ENCODE results near the gene ITPR2.
"Not testable (repeated sequence)": the region's sequence is repeated elsewhere in the genome, so short reads cannot be mapped to it uniquely, and the experiment has no call there.

Gene ITPR2

DNA sequence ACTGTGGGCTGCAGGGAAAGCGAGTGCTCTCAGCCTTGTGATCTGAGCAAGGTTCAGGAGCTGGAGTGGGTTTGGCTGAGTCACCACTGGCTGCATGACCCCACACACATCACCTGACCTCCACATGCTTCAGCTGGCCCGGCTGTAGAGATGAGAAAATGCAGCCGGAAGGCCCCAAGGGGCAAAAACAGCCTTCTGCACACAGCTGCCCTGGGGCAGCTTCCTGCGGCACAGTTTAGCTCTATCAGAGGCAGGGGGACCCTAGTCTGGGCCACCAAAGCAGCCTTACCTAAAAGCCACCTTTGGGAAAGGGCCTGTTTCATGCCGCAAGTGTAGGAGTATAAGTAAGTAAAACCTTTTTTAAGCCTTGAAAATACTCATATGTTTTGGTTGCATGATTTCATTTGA, 514.3 kb downstream of the ITPR2 start:
- DNase-seq (ENCODE audit: low read depth in 2 of 3, low spot score in 2 of 3): no peak

DNA sequence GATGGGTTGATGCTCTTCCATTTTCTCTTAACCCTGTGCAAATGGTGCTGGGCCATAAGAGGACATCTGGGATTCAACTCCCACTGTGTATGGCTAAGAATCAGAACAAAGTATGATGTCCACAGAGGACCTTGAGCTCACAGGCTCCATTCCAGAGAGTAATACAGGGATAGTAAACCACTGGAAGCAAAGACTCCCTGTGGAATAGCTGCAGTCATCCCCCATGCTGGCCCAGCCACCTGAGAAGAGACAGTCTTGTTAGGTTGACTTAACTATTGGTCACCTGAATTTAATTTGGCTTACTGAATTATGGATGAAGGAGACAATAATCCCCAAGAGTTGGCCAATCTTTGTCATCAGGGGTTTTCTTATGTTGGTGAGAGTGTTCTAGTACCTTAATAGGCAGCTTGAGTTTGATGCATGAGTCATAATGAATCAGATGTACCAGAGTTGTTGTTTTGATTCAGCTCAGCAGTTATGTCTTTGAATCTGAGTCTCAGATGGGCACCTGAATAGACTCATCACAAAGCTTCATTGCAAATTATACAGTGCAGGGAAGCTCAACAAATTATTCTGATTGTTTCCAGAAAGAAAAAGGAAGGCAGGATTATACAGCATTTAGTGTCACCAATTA, 514.9 kb downstream of the ITPR2 start:
- DNase-seq (ENCODE audit: low read depth in 2 of 3, low spot score in 2 of 3): no peak

DNA sequence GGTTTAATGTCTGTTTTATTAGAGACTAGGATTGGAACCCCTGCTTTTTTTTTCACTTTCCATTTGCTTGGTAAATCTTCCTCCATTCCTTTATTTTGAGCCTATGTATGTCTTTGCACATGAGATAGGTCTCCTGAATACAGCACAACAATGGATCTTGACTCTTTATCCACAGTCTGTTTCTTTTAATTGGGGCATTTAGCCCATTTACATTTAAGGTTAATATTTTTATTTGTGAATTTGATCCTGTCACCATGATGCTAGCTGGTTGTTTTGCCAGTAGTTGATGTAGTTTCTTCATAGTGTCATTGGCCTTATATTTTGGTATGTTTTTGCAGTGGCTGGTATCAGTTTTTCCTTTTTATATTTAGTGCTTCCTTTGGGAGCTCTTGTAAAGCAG, 518.9 kb downstream of the ITPR2 start:
- not testable (repeated sequence) for DNase-seq (ENCODE audit: low read depth in 2 of 3, low spot score in 2 of 3)

DNA sequence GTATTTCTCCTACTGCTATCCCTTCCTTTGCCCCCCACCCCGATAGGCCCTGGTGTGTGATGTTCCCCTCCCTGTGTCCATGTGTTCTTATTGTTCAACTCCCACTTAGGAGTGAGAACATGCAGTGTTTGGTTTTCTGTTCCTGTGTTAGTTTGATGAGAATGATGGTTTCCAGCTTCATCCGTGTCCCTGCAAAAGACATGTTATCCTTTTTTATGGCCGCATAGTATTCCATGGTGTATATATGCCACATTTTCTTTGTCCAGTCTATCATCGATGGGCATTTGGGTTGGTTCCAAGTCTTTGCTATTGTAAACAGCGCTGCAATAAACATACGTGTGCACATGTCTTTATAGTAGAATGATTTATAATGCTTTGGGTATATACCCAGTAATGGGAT, 522.5 kb downstream of the ITPR2 start:
- not testable (repeated sequence) for DNase-seq (ENCODE audit: low read depth in 2 of 3, low spot score in 2 of 3)

DNA sequence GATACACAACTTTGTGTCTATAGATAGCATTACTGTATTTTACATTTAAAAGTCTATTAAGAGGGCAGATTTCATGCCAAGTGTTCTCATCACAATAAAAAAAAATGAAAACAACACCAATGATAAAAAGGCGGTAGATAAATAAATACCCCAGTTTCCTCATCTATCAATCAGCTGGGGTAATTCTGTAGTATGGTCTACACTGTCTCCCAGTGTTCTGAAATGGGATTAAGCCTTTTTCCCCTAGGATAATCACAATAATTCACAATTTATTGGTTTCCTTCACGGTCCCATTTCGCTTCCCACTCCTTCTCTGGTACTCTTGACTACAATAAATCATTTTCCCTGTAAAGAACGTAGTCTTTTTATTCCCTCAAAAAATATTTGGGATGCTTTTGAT, 523.4 kb downstream of the ITPR2 start:
- no peak for DNase-seq (ENCODE audit: low read depth in 2 of 3, low spot score in 2 of 3)

DNA sequence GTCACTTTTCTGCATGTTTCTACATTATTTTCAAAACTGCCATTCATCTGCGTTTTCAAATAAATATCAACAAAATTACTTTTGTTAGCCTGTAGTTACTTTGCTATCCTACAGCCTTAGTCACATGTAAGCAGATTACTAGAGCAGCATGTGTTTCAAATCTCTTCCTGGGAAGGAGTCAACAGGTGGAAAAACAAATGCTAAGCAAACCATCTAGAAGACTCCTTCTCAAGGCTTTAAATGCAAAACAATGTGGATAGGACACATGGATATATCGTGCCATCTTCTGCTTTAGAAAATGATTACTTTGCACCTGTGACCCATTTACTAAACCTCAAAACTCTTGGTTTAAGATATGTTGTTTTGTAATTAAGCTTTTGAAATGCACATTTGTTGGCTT, 528.7 kb downstream of the ITPR2 start:
- no peak for DNase-seq (ENCODE audit: low read depth in 2 of 3, low spot score in 2 of 3)

DNA sequence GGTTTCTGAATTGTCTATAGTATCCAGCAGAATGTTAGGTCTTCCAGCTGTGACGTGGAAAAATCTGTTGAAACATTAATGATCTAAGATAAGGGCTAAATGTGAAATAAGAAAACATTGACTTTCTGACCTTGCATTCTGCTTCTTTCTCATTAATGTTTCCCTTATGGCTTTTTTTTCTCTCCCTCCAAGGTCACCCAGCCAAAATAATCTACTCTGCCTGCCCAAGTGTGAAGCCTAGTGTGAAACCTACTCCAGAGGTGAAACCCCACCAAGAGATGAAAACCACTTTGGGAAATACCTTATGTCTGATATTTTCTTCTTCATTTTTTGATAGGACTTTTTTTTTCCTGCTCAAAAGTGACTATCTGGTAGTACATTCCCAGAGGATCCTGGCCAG, 529.6 kb downstream of the ITPR2 start:
- no peak for DNase-seq (ENCODE audit: low read depth in 2 of 3, low spot score in 2 of 3)

DNA sequence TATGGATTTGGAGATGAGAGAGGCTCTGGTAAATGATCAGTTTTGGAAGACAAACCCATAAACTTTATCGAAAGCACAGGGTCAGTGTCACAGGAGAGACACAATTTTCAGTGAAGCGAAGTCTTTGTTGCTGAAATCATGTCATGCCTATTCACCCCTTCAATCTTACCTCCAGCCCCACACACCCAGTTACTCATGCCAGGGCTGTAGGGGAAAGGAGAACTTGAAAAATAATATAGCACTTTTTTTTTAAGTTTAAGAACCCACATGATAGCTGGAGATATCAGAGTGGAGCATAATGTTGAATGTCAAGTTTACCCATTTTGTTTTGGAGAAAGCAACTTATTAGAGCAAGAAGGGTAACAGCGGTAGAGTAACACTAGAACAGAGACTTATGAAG, 530.2 kb downstream of the ITPR2 start:
- no peak for DNase-seq (ENCODE audit: low read depth in 2 of 3, low spot score in 2 of 3)

DNA sequence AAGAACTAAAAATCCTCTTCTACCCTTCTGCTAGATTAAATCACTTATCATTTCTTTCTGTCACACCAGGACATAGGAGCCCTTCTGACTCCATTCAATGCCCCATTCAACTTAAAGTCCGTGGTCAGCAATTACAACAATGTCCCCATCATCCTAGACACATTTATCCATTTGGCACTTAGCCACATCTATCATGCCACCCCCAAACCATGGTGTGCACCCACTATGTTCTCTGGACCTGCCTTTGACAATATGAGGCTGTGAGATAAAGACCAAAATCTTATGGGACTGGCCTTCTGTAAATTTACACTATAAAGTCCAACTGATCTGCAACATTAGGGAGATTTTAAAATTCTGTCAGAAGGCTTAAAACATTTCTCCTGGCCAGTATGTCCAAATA, 533.2 kb downstream of the ITPR2 start:
- no peak for DNase-seq (ENCODE audit: low read depth in 2 of 3, low spot score in 2 of 3)

DNA sequence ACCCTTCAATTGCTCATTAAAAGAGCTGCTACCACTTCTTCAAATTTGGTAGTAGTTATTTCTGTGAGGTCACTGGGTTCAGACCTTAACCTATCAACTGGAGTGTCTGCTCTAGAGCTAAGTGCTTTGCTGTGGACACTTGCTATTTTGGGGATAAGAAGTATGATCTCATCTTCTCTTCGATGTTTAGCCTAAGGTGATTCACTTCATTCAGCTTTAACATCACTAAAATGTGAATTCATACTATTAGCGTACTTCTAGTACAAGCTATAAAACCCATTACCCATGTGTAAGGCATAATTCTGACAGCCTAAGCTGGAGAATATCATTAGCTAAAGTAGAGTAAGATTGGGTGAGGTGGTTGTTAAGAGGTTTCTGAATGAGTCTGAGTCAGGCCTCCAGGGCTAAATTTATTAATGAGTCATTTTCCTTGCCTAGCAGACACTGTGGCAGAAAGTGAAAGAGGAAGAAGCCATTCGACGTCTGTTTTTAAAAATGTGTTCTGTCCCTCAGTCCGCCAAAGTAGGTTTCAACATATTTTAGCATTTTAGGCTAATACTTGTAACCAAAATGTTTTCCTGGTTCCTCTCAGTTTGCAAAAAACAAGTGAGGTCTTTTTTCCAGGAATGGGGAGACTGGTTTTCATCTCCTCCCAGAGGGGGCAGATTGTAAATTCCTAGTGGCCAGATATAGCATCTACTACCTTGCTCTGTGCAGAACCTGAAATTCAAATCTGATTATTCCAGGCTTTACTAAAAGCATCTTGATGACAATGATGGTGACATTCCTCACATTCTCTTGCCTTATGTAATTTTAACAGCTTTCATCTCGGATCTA, 534.0 kb downstream of the ITPR2 start:
- no peak for DNase-seq (ENCODE audit: low read depth in 2 of 3, low spot score in 2 of 3)

DNA sequence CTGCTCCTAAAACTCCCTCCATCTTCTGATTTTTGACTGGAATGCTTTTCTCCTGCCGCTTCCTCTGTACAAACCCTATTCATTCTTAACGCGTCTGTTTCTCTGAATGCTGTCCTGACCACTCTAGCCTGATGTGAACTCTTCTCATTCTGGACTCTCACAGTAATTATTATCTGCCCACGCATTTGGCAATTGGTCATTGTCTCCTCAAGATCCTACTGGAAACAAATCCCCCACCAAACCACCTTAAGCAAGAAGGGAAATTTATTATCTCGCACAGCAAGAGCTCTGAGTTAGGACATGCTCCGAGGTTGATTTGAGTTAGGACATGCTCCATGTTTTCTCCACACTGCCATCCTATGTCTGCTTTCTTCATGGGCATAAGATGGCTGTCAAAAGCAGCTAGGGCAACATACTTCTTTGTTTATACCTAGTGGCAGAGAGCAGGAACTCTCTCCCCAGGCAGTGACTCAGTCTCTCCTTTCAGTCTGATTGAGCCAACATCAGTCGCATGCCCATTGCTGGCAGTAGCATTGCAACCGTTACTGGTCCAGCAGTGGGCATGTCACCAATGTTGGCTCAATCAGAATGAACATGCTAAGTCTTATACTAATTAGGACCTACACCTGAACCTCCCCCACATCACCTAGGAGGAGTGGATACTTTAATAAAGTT, 535.5 kb downstream of the ITPR2 start:
- no peak for DNase-seq (ENCODE audit: low read depth in 2 of 3, low spot score in 2 of 3)

DNA sequence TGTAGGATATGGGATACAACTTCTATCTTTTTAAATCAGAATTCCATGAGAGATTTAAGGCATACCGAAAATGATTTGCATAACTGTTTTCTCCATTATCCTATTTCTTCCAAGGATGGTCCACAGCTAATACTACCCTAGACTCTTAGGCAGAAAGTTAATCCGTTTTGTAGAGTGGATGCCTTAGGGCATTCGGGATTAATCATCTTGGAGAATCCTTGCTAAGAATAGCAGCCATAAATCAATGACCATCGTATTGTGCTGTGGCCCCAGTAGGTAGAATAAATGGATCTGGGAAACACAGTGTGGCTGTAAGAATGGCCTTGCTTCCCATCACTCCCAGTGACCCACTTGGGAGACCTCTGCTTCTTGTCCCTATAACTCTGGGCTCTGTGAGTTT, 538.0 kb downstream of the ITPR2 start:
- no peak for DNase-seq (ENCODE audit: low read depth in 2 of 3, low spot score in 2 of 3)

DNA sequence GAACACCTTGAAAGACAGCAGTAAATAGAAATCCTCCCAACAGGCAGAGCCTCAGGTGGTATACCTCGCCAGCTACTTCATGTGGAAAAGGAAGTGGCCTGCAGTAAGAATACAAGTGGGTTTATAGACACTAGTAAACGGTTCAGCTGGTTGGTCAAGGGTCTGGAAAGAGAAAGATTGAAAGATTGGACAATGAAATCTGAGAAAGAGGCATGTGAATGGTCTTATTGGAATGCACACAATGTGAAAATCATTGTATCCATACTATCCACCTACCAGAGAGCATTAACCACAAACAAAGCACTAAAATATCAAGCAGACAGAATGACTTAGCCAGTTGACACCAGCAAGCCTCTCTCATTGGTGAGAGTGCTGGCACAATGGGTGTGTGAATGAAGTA, 539.4 kb downstream of the ITPR2 start:
- DNase-seq (ENCODE audit: low read depth in 2 of 3, low spot score in 2 of 3): no peak

DNA sequence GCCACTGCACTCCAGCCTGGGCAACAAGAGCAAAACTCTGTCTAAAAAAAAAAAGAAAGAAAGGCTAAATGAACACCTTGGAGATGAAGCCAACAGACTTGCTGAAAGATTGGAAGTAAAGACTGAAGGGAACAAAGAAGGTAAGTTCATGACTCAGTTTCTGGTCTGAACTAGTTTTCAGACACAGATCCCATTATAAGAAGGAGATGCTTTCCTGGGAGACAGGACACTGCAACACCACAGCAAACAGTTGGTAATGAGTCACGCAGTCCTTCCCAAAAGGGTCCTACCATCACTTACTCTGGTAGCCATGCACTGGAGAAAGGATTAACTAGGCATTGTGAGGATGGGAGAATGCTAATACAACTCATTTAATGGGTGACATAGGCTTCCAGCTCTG, 540.4 kb downstream of the ITPR2 start:
- DNase-seq (ENCODE audit: low read depth in 2 of 3, low spot score in 2 of 3): no peak

DNA sequence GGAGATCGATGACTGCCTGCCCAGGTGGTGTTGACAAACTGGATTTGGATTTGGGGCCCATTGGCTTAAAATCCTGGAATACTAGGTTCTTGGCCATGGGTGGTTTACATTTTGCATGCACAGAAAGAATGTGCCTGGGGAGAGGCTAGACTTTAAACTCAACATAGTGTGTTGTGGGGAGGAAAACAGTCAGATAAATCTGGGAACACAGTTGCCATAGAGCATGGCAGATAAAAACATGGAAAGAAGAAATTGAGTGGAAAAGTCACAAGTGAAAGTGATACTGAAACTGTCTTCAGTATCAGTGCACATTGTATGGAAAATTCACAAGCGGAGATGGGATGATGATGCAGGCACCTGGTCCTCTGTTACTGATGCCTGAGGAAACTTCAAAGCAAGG, 542.4 kb downstream of the ITPR2 start:
- no peak for DNase-seq (ENCODE audit: low read depth in 2 of 3, low spot score in 2 of 3)

DNA sequence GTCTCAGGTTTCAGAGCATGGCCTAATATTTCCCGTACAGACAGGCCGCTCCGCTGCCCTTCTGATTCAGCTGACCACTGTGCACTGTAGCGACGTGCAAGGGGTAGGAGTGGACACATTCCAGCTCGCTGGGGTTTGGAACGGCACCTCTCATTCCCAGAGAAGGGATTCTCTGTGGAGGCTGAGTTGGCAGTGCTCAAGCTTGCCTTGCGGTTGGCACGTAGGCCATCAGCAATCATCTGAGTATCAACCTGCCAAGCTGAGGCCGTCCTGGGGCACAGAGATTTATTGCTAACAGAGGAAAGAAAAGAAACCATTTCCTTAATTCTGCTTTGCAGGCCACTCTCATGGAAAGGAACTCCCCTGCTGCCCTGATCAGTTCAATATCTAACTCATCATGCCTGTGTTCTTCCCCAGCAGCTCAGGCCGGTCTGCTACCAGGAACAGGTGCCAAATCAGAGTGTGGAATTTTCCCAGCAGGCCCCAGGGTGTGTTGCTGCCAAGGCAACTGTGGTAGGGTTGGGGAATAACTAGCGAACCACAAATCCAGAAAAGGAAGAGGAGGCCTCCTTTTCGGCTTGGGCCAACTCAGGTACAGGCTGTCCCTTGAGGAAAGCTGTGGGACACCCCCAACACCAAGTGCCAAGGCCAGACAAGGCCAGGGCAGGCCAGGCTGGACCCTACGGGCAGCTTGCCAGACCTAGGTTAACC, 545.2 kb downstream of the ITPR2 start:
- DNase-seq (ENCODE audit: low read depth in 2 of 3, low spot score in 2 of 3): no peak
